H1 (cell line): ENCODE results near the gene RCBTB2. TPM values are rescaled to one million over a fixed set of nuclear protein-coding genes. Genes with fewer than 3 reads are reported as not detected.

Source experiments
- CTCF ChIA-PET: fragments of 300-600 bp; sonication (Branson Sonifier 250); formaldehyde crosslinking; loops from one replicate; lab custom pipeline; 2021; ENCODE audit not compliant: partially characterized antibody; lab: Charles Lee
- POLR2A ChIA-PET: fragments of 300-600 bp; sonication (Branson Sonifier 250); formaldehyde crosslinking; loops from one replicate; lab custom pipeline; 2021; ENCODE audit warnings: inconsistent platforms; ENCODE audit not compliant: partially characterized antibody; lab: Charles Lee
- DNase-seq, 2 experiments: peaks; one replicate each; pipeline versions ENCODE4 v3.0.0 to v3.0.0-alpha.2; 2010 to 2022; ENCODE audit warnings: low spot score in 2 of 2, low read depth in 1 of 2, mixed read lengths in 1 of 2
- FAIRE-seq: peaks from 2 replicates; lab custom pipeline; 2011; peaks lifted over from hg19 to GRCh38; lab: Jason Lieb, UNC
- H2AFZ ChIP-seq: 2 replicates; pipeline ENCODE4 v1.8.1; 2012; ENCODE audit warnings: low read length, inconsistent platforms
- H2AK5ac ChIP-seq: 2 replicates; pipeline ENCODE4 v1.6.1; 2013; ENCODE audit warnings: low read depth, low read length
- H2BK120ac ChIP-seq: replicated peaks from 2 replicates; pipeline ENCODE3; 2013; ENCODE audit warnings: low read depth, low read length, inconsistent platforms
- H2BK12ac ChIP-seq: 2 replicates; pipeline ENCODE4 v1.6.1; 2013; ENCODE audit warnings: low read depth, low read length
- H2BK15ac ChIP-seq: 2 replicates; pipeline ENCODE4 v1.6.1; 2013; ENCODE audit warnings: low read length
- H2BK20ac ChIP-seq: 2 replicates; pipeline ENCODE4 v1.6.1; 2013; ENCODE audit warnings: low read length
- H2BK5ac ChIP-seq: 2 replicates; pipeline ENCODE4 v1.6.1; 2013; ENCODE audit warnings: low read depth, low read length
- H3K14ac ChIP-seq: 2 replicates; pipeline ENCODE4 v1.6.1; 2013; ENCODE audit warnings: inconsistent platforms; ENCODE audit not compliant: insufficient read length
- H3K18ac ChIP-seq: 2 replicates; pipeline ENCODE4 v1.6.1; 2013; ENCODE audit warnings: low read length; ENCODE audit errors: extremely low read depth
- H3K23ac ChIP-seq: 2 replicates; pipeline ENCODE4 v1.6.1; 2013; ENCODE audit warnings: inconsistent platforms; ENCODE audit not compliant: insufficient read length
- H3K23me2 ChIP-seq: 2 replicates; pipeline ENCODE4 v1.6.1; 2013; ENCODE audit warnings: low read depth, low read length
- H3K27ac ChIP-seq: 2 replicates; pipeline ENCODE4 v1.6.1; 2011; ENCODE audit warnings: low read depth, low read length, inconsistent platforms
- H3K27me3 ChIP-seq, 4 experiments: replicated peaks in 1 of 4; 1 replicate in 1 of 4; 2 replicates in 3 of 4; pipeline versions ENCODE4 v1.6.1 to v1.8.1; 2011 to 2013; ENCODE audit warnings: low read length in 3 of 4, mild to moderate bottlenecking in 3 of 4, inconsistent platforms in 2 of 4, mixed read lengths in 2 of 4, moderate library complexity in 1 of 4; ENCODE audit not compliant: control insufficient read depth in 3 of 4, insufficient read depth in 3 of 4; ENCODE audit errors: extremely low read depth in 1 of 4
- H3K36me3 ChIP-seq, 4 experiments: 2 replicates each; pipeline versions ENCODE4 v1.6.1 to v1.8.1; 2011 to 2013; ENCODE audit warnings: mild to moderate bottlenecking in 4 of 4, low read length in 3 of 4, moderate library complexity in 2 of 4, control low read depth in 1 of 4, inconsistent platforms in 1 of 4; ENCODE audit not compliant: insufficient read depth in 4 of 4, control insufficient read depth in 2 of 4
- H3K4ac ChIP-seq: replicated peaks from 2 replicates; pipeline ENCODE3; 2013; ENCODE audit warnings: low read length, low read depth, mixed read lengths, inconsistent platforms; ENCODE audit not compliant: insufficient read length
- H3K4me1 ChIP-seq, 4 experiments: replicated peaks in 1 of 4; 1 replicate in 1 of 4; 2 replicates in 3 of 4; pipeline versions ENCODE4 v1.6.1 to v1.8.1; 2011 to 2013; ENCODE audit warnings: low read length in 3 of 4, inconsistent platforms in 2 of 4, mixed read lengths in 1 of 4; ENCODE audit not compliant: insufficient read depth in 4 of 4, control insufficient read depth in 3 of 4
- H3K4me2 ChIP-seq, 2 experiments: 2 replicates each; pipeline versions ENCODE4 v1.6.1 to v1.8.1; 2011 to 2013; ENCODE audit warnings: low read depth in 2 of 2, low read length in 2 of 2, control low read depth in 1 of 2, inconsistent platforms in 1 of 2, mild to moderate bottlenecking in 1 of 2; ENCODE audit not compliant: insufficient read depth in 1 of 2
- H3K4me3 ChIP-seq, 4 experiments: fragments of 200-600, 300-600 bp in 1 of 4; sonication (generic), shearing (Covaris generic), sonication (Bioruptor Twin) in 1 of 4; 2 replicates each; pipeline versions ENCODE4 v1.5.1 to v1.8.1; 2011 to 2016; ENCODE audit warnings: low read length in 4 of 4, low read depth in 3 of 4, control low read depth in 2 of 4, inconsistent platforms in 2 of 4, mild to moderate bottlenecking in 2 of 4, mixed read lengths in 1 of 4, moderate library complexity in 1 of 4; ENCODE audit not compliant: insufficient read depth in 2 of 4; ENCODE audit errors: extremely low read depth in 1 of 4
- H3K56ac ChIP-seq: replicated peaks from 2 replicates; pipeline ENCODE3; 2013; ENCODE audit warnings: low read depth, mild to moderate bottlenecking, mixed read lengths, low read length, inconsistent platforms; ENCODE audit not compliant: insufficient read length
- H3K79me1 ChIP-seq: 2 replicates; pipeline ENCODE4 v1.6.1; 2013; ENCODE audit warnings: low read depth, low read length, control low read depth
- H3K79me2 ChIP-seq, 2 experiments: 2 replicates each; pipeline versions ENCODE4 v1.6.1 to v1.8.1; 2012 to 2013; ENCODE audit warnings: low read length in 2 of 2, mild to moderate bottlenecking in 2 of 2, inconsistent platforms in 1 of 2; ENCODE audit not compliant: insufficient read depth in 2 of 2, control insufficient read depth in 1 of 2
- H3K9ac ChIP-seq, 4 experiments: replicated peaks in 1 of 4; 1 replicate in 1 of 4; 2 replicates in 3 of 4; pipeline versions ENCODE4 v1.6.1 to v1.8.1; 2011 to 2013; ENCODE audit warnings: low read depth in 3 of 4, low read length in 3 of 4, control low read depth in 2 of 4, mild to moderate bottlenecking in 2 of 4, moderate library complexity in 2 of 4, inconsistent platforms in 1 of 4; ENCODE audit errors: extremely low read depth in 1 of 4
- H3K9me3 ChIP-seq, 2 experiments: 2 replicates each; pipeline versions ENCODE4 v1.6.1 to v1.8.1; 2012 to 2013; ENCODE audit warnings: mild to moderate bottlenecking in 2 of 2, moderate library complexity in 2 of 2, control low read depth in 1 of 2, inconsistent platforms in 1 of 2, low read depth in 1 of 2, low read length in 1 of 2, mixed read lengths in 1 of 2; ENCODE audit not compliant: insufficient read depth in 2 of 2
- H4K20me1 ChIP-seq, 2 experiments: replicated peaks in 1 of 2; 2 replicates each; pipeline versions ENCODE3 to v1.8.1; 2011 to 2013; ENCODE audit warnings: inconsistent platforms in 2 of 2, low read length in 2 of 2, mild to moderate bottlenecking in 1 of 2; ENCODE audit not compliant: insufficient read depth in 2 of 2, control insufficient read depth in 1 of 2
- H4K5ac ChIP-seq: 2 replicates; pipeline ENCODE4 v1.6.1; 2013; ENCODE audit warnings: low read length, low read depth, mixed read lengths, inconsistent platforms; ENCODE audit not compliant: insufficient read length
- H4K8ac ChIP-seq: 2 replicates; pipeline ENCODE4 v1.8.0; 2013; ENCODE audit warnings: mild to moderate bottlenecking, moderate library complexity, low read length, inconsistent platforms; ENCODE audit not compliant: insufficient read depth; ENCODE audit errors: extremely low read depth
- H4K91ac ChIP-seq: replicated peaks from 2 replicates; pipeline ENCODE3; 2013; ENCODE audit warnings: low read length, mixed read lengths, inconsistent platforms; ENCODE audit not compliant: insufficient read length
- BRCA1 ChIP-seq: IDR thresholded peaks from 2 replicates; pipeline ENCODE4 v1.6.1; 2012; ENCODE audit warnings: low read depth, low read length, improper control_type of control experiment
- CREB1 ChIP-seq: IDR thresholded peaks from 2 replicates; pipeline ENCODE4 v1.6.1; 2012; ENCODE audit warnings: inconsistent platforms
- CTBP2 ChIP-seq: IDR thresholded peaks from 2 replicates; pipeline ENCODE4 v1.7.0; 2011; ENCODE audit warnings: borderline replicate concordance, mild to moderate bottlenecking, moderate library complexity, mixed read lengths, low read length; ENCODE audit not compliant: insufficient read depth, insufficient read length
- E2F6 ChIP-seq: IDR thresholded peaks from 2 replicates; pipeline ENCODE4 v1.6.1; 2012; ENCODE audit warnings: inconsistent platforms
- EZH2 ChIP-seq: fragments of 200-600 bp; sonication (generic); IDR thresholded peaks from 2 replicates; pipeline ENCODE4 v1.7.1; 2012; ENCODE audit warnings: low read depth, mild to moderate bottlenecking, moderate library complexity, low read length, inconsistent platforms; ENCODE audit not compliant: severe bottlenecking
- GABPA ChIP-seq: IDR thresholded peaks from 2 replicates; pipeline ENCODE4 v1.6.1; 2011; ENCODE audit warnings: mild to moderate bottlenecking, low read length, moderate library complexity, borderline replicate concordance; ENCODE audit not compliant: insufficient read depth
- JUND ChIP-seq: IDR thresholded peaks from 2 replicates; pipeline ENCODE4 v1.6.1; 2011; ENCODE audit warnings: mild to moderate bottlenecking, improper control_type of control experiment, low read length
- KDM1A ChIP-seq: fragments of 200-600, 300-600 bp; sonication (generic); IDR thresholded peaks from 2 replicates; pipeline ENCODE4 v1.7.1; 2016; ENCODE audit warnings: mild to moderate bottlenecking, low read length, borderline replicate concordance
- MAFK ChIP-seq: IDR thresholded peaks from 2 replicates; pipeline ENCODE4 v1.6.1; 2012; ENCODE audit warnings: low read depth, mild to moderate bottlenecking, improper control_type of control experiment, low read length
- POU5F1 ChIP-seq: IDR thresholded peaks from 2 replicates; pipeline ENCODE4 v1.6.1; 2011; ENCODE audit warnings: low read depth, mild to moderate bottlenecking, low read length, moderate library complexity
- RFX5 ChIP-seq: IDR thresholded peaks from 2 replicates; pipeline ENCODE4 v1.6.1; 2011; ENCODE audit warnings: low read depth, low read length, improper control_type of control experiment, borderline replicate concordance
- TAF1 ChIP-seq: IDR thresholded peaks from 2 replicates; pipeline ENCODE4 v1.6.1; 2011; ENCODE audit warnings: mild to moderate bottlenecking, low read depth, low read length
- TBP ChIP-seq: IDR thresholded peaks from 2 replicates; pipeline ENCODE4 v1.6.1; 2011; ENCODE audit warnings: low read depth, low read length, improper control_type of control experiment
- WGBS, 2 experiments: shearing (Covaris generic) in 1 of 2; methylation state at CpG; one replicate each; pipeline versions ENCODE4 v1.1.6 to v1.1.7; 2013 to 2015; ENCODE audit warnings: low lambda C conversion rate in 2 of 2, mixed read lengths in 2 of 2, inconsistent platforms in 1 of 2, low coverage in 1 of 2, missing lambda C conversion rate in 1 of 2; ENCODE audit not compliant: insufficient replicate concordance in 2 of 2, insufficient coverage in 1 of 2, insufficient read length in 1 of 2; ENCODE audit errors: extremely low coverage in 1 of 2, missing lambda C conversion rate in 1 of 2; 5-methylcytosine and 5-hydroxymethylcytosine counted together
- polyA plus RNA-seq, 7 experiments: library from polyadenylated mRNA; depleted of rRNA in 3 of 7; stranded (reverse) in 5 of 7; unstranded in 2 of 7; fragments of >200 nt in 5 of 7; fragments of 200-250 nt in 2 of 7; gene quantifications; 1 replicate in 5 of 7; 2 replicates in 1 of 7; 4 replicates in 1 of 7; pipeline versions ENCODE4 v1.2.1 to v1.2.3, GENCODE V29; 2011 to 2013; ENCODE audit warnings: missing spikeins in 2 of 7, mixed read lengths in 2 of 7
- total RNA-seq: library from RNA; stranded (reverse); fragmentation: NEBNext Ultra II Directional; extraction: Animal tissue kit (Norgen Biotek cat#: 25700); gene quantifications from 2 replicates; pipeline ENCODE4 v1.2.1, GENCODE V29; 2021
- TF ChIP-seq, protein P1 (sequence below): IDR thresholded peaks from 2 replicates; pipeline ENCODE4 v1.6.1; 2011; ENCODE audit warnings: low read depth, mild to moderate bottlenecking, low read length; ENCODE audit not compliant: insufficient read depth

RCBTB2 gene
- total and polyA plus RNA-seq, 2 of the 8 experiments (the other 6 are each of a cell fraction or from before 2014, with no cell fraction given), result 5.2 to 8.4 TPM

GRCh38 chr13:48551329-48551728, 18.4 kb upstream of the RCBTB2 start:
- Histone ChIP-seq H4K20me1 (no peaks in the 10 kb centered on the region), H4K91ac (no peak overlapping the region), H2BK20ac (no peak overlapping the region), H3K14ac (no peak overlapping the region), H3K79me2 (no peaks in the 10 kb centered on the region), H3K23me2 (no peaks in the 10 kb centered on the region), H3K9me3 (peaks cover 4 to 5% of the 10 kb centered on the region in 2 experiments; a peak in 2 of 4 replicates), H3K4me3 (no peak overlapping the region), H3K4me1 (no peaks in the 10 kb centered on the region), H3K4ac (no peak overlapping the region), H4K8ac (no peak overlapping the region), H3K23ac (no peak overlapping the region), H4K5ac (no peak overlapping the region), H2AK5ac (no peak overlapping the region), H2BK15ac (no peak overlapping the region), H2AFZ (no peak overlapping the region), H2BK120ac (no peak overlapping the region), H3K27me3 (no peaks in the 10 kb centered on the region), H2BK5ac (no peak overlapping the region), H3K9ac (no peak overlapping the region), H3K4me2 (no peak overlapping the region), H3K36me3 (no peaks in the 10 kb centered on the region), H2BK12ac (no peak overlapping the region), H3K56ac (no peak overlapping the region), H3K18ac (no peak overlapping the region), H3K79me1 (no peaks in the 10 kb centered on the region), H3K27ac (no peak overlapping the region)
- DNase-seq (no peak), FAIRE-seq (no peak)
- POLR2A ChIA-PET, result no interaction called here
- WGBS, 2 experiments, result 100% methylated on average over 1 of the region's 1 CpG; no CpG with 5 or more reads in 1 of the 2 experiments
- CTCF ChIA-PET, result interaction anchor here (0.6 to 1.4 kb wide), 4 partner anchors 8 to 793 kb away, joined by 3 read pairs; no protein-coding TSS in a partner anchor
- TF ChIP-seq KDM1A, result no peak
- TF ChIP-seq GABPA, result no peak
- no peak for TF ChIP-seq CREB1
- no peak for TF ChIP-seq MAFK
- TF ChIP-seq TAF1, result no peak
- TF ChIP-seq, protein P1, sequence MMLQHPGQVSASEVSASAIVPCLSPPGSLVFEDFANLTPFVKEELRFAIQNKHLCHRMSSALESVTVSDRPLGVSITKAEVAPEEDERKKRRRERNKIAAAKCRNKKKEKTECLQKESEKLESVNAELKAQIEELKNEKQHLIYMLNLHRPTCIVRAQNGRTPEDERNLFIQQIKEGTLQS, result no peak
- TF ChIP-seq EZH2, result no peak
- no peak for TF ChIP-seq JUND
- no peak for TF ChIP-seq POU5F1
- TF ChIP-seq CTBP2, result no peak
- no peak for TF ChIP-seq E2F6
- TF ChIP-seq TBP, result no peak
- TF ChIP-seq BRCA1, result no peak
- no peak for TF ChIP-seq RFX5
